SK-N-SH (cell line): ENCODE data around the gene RAD23A. TPM values are rescaled to one million over a fixed set of nuclear protein-coding genes. Genes with fewer than 3 reads are reported as not detected.

Source experiments
- CTCF ChIA-PET: fragments of 300-600, 350-600 bp; formaldehyde crosslinking; extraction: SDS; loops from one replicate; lab custom pipeline; 2021; lab: Yijun Ruan, JAX
- POLR2A ChIA-PET: fragments of 350-600 bp; sonication (Branson Sonifier 250); formaldehyde crosslinking; extraction: SDS; loops from one replicate; lab custom pipeline; 2020; ENCODE audit warnings: antibody characterized with exemption, inconsistent platforms; lab: Yijun Ruan, JAX
- DNase-seq: peaks from one replicate; pipeline ENCODE4 v3.0.0; 2012
- H2AFZ ChIP-seq: fragments of 200-600 bp; sonication (generic); 2 replicates; pipeline ENCODE4 v1.8.1; 2016; ENCODE audit warnings: antibody characterized with exemption, mild to moderate bottlenecking, low read depth
- H3F3A ChIP-seq: fragments of 200-600 bp; sonication (generic); replicated peaks from 2 replicates; pipeline ENCODE3; 2016; ENCODE audit warnings: antibody characterized with exemption, mild to moderate bottlenecking; ENCODE audit not compliant: insufficient read depth
- H3K27ac ChIP-seq, 2 experiments: fragments of 200-500 bp in 1 of 2; fragments of 200-600 bp in 1 of 2; sonication (Bioruptor generic) in 1 of 2; sonication (generic), shearing (Covaris generic) in 1 of 2; 2 replicates each; pipeline versions ENCODE4 v1.5.1 to v1.6.1; 2014 to 2016; ENCODE audit warnings: low read depth in 2 of 2, inconsistent platforms in 1 of 2, low read length in 1 of 2, mild to moderate bottlenecking in 1 of 2, mixed read lengths in 1 of 2
- H3K27me3 ChIP-seq: fragments of 200-600 bp; sonication (generic), shearing (Covaris generic); 2 replicates; pipeline ENCODE4 v1.6.1; 2016; ENCODE audit warnings: mixed run types; ENCODE audit not compliant: insufficient read depth
- H3K36me3 ChIP-seq, 2 experiments: fragments of 200-500 bp in 1 of 2; fragments of 200-600 bp in 1 of 2; sonication (Bioruptor generic) in 1 of 2; sonication (generic) in 1 of 2; replicated peaks in 1 of 2; 2 replicates each; pipeline versions ENCODE3 to v1.5.1; 2014 to 2016; ENCODE audit warnings: low read length in 1 of 2, mild to moderate bottlenecking in 1 of 2; ENCODE audit not compliant: insufficient read depth in 2 of 2, control insufficient read depth in 1 of 2
- H3K4me1 ChIP-seq, 2 experiments: fragments of 200-500 bp in 1 of 2; fragments of 200-600 bp in 1 of 2; sonication (Bioruptor generic) in 1 of 2; sonication (generic), shearing (Covaris generic) in 1 of 2; 2 replicates each; pipeline versions ENCODE4 v1.5.1 to v1.6.1; 2014 to 2016; ENCODE audit warnings: low read depth in 1 of 2, low read length in 1 of 2, mixed run types in 1 of 2; ENCODE audit not compliant: insufficient read depth in 2 of 2, control insufficient read depth in 1 of 2
- H3K4me2 ChIP-seq: fragments of 200-600 bp; sonication (generic), shearing (Covaris generic); 2 replicates; pipeline ENCODE4 v1.6.1; 2017; ENCODE audit warnings: mixed run types
- H3K4me3 ChIP-seq, 2 experiments: fragments of 200-500 bp in 1 of 2; fragments of 200-600 bp in 1 of 2; sonication (Bioruptor generic) in 1 of 2; sonication (generic), shearing (Covaris generic) in 1 of 2; 2 replicates each; pipeline versions ENCODE4 v1.5.1 to v1.8.1; 2014 to 2016; ENCODE audit warnings: low read depth in 2 of 2, inconsistent platforms in 1 of 2, low read length in 1 of 2, mild to moderate bottlenecking in 1 of 2, mixed read lengths in 1 of 2, moderate library complexity in 1 of 2
- H3K79me2 ChIP-seq: fragments of 200-600 bp; sonication (generic); 2 replicates; pipeline ENCODE4 v1.8.1; 2017; ENCODE audit warnings: mild to moderate bottlenecking; ENCODE audit not compliant: insufficient read depth
- H3K9ac ChIP-seq: fragments of 200-600 bp; sonication (generic); 2 replicates; pipeline ENCODE4 v1.6.1; 2017; ENCODE audit warnings: mixed run types
- H3K9me2 ChIP-seq: fragments of 200-600 bp; sonication (generic); 2 replicates; pipeline ENCODE4 v1.6.1; 2017; ENCODE audit warnings: mixed run types
- H3K9me3 ChIP-seq: fragments of 200-600 bp; sonication (generic); 2 replicates; pipeline ENCODE4 v1.6.1; 2017; ENCODE audit warnings: mixed run types, mild to moderate bottlenecking, moderate library complexity
- H4K20me1 ChIP-seq: fragments of 200-600 bp; sonication (generic); 2 replicates; pipeline ENCODE4 v1.6.1; 2017; ENCODE audit warnings: mild to moderate bottlenecking, mixed run types; ENCODE audit not compliant: insufficient read depth
- CHD2 ChIP-seq: fragments of 150-350 bp; IDR thresholded peaks from 2 replicates; pipeline ENCODE4 v1.6.1; 2018; ENCODE audit warnings: low read length; ENCODE audit not compliant: partially characterized antibody
- EP300 ChIP-seq, 2 experiments: IDR thresholded peaks; 2 replicates each; pipeline versions ENCODE4 v1.4.0 to v1.6.1; 2012; ENCODE audit warnings: borderline replicate concordance in 1 of 2, low read depth in 1 of 2, low read length in 1 of 2
- EZH2phosphoT487 ChIP-seq: fragments of 200-600 bp; sonication (generic); IDR thresholded peaks from 2 replicates; pipeline ENCODE4 v1.6.1; 2017; ENCODE audit warnings: low read depth, mixed run types, mild to moderate bottlenecking, antibody characterized with exemption, moderate library complexity, borderline replicate concordance
- FOSL2 ChIP-seq: IDR thresholded peaks from 2 replicates; pipeline ENCODE4 v1.4.0; 2012; ENCODE audit warnings: low read depth, mild to moderate bottlenecking, moderate library complexity, borderline replicate concordance
- FOXJ3 ChIP-seq: sonication (generic); formaldehyde crosslinking; IDR thresholded peaks from 2 replicates; pipeline ENCODE4 v1.5.1; 2020; ENCODE audit warnings: mild to moderate bottlenecking, missing genetic modification reagents
- FOXM1 ChIP-seq: IDR thresholded peaks from 2 replicates; pipeline ENCODE4 v1.4.0; 2012; ENCODE audit warnings: low read depth, mild to moderate bottlenecking
- JUND ChIP-seq: IDR thresholded peaks from 2 replicates; pipeline ENCODE4 v1.4.0; 2012
- MEF2A ChIP-seq: IDR thresholded peaks from 2 replicates; pipeline ENCODE4 v1.4.0; 2012; ENCODE audit warnings: low read depth, borderline replicate concordance
- MXI1 ChIP-seq: IDR thresholded peaks from 2 replicates; pipeline ENCODE4 v1.6.1; 2012; ENCODE audit warnings: mild to moderate bottlenecking, low read depth, low read length, improper control_type of control experiment
- NFIC ChIP-seq: IDR thresholded peaks from 2 replicates; pipeline ENCODE4 v1.4.0; 2012; ENCODE audit warnings: borderline replicate concordance
- POLR2AphosphoS5 ChIP-seq: IDR thresholded peaks from 2 replicates; pipeline ENCODE4 v1.6.1; 2012; ENCODE audit warnings: low read depth, low read length
- RAD21 ChIP-seq: IDR thresholded peaks from 2 replicates; pipeline ENCODE4 v1.6.1; 2012; ENCODE audit warnings: mild to moderate bottlenecking, low read length
- RCOR1 ChIP-seq: fragments of 150-350 bp; IDR thresholded peaks from 2 replicates; pipeline ENCODE4 v1.6.1; 2017; ENCODE audit warnings: antibody characterized with exemption, low read length
- RXRA ChIP-seq: IDR thresholded peaks from 2 replicates; pipeline ENCODE4 v1.4.0; 2012; ENCODE audit warnings: low read depth, mild to moderate bottlenecking, borderline replicate concordance
- SMC3 ChIP-seq: IDR thresholded peaks from 2 replicates; pipeline ENCODE4 v1.6.1; 2012; ENCODE audit warnings: low read depth, low read length, improper control_type of control experiment
- TCF12 ChIP-seq: IDR thresholded peaks from 2 replicates; pipeline ENCODE4 v1.4.0; 2012
- YY1 ChIP-seq: IDR thresholded peaks from 2 replicates; pipeline ENCODE4 v1.4.0; 2012; ENCODE audit warnings: low read depth, mild to moderate bottlenecking
- WGBS: methylation state at CpG from one replicate; pipeline ENCODE4 v1.1.6; 2017; ENCODE audit warnings: low lambda C conversion rate; 5-methylcytosine and 5-hydroxymethylcytosine counted together
- polyA plus RNA-seq, 3 experiments: library from polyadenylated mRNA; depleted of rRNA; stranded (reverse); fragments of >200 nt; gene quantifications; 2 replicates each; pipeline ENCODE4 v1.2.3, GENCODE V29; 2012
- TF ChIP-seq, protein P1 (sequence below): IDR thresholded peaks from 2 replicates; pipeline ENCODE4; 2012
- TF ChIP-seq, protein P2 (sequence below): IDR thresholded peaks from 2 replicates; pipeline ENCODE4 v1.4.0; 2012; ENCODE audit warnings: low read depth, borderline replicate concordance
- TF ChIP-seq, protein P3 (sequence below): fragments of 200-600 bp; sonication (generic); IDR thresholded peaks from 2 replicates; pipeline ENCODE4 v1.6.1; 2017; ENCODE audit warnings: antibody characterized with exemption, mild to moderate bottlenecking, moderate library complexity
- TF ChIP-seq, protein P4 (sequence below): fragments of 150-350 bp; IDR thresholded peaks from 2 replicates; pipeline ENCODE4 v1.6.1; 2017; ENCODE audit warnings: antibody characterized with exemption, low read length, low read depth, borderline replicate concordance

RAD23A gene
- polyA plus RNA-seq, 1 of the 3 experiments (the other 2 are of a cell fraction), result 116 TPM

DNA sequence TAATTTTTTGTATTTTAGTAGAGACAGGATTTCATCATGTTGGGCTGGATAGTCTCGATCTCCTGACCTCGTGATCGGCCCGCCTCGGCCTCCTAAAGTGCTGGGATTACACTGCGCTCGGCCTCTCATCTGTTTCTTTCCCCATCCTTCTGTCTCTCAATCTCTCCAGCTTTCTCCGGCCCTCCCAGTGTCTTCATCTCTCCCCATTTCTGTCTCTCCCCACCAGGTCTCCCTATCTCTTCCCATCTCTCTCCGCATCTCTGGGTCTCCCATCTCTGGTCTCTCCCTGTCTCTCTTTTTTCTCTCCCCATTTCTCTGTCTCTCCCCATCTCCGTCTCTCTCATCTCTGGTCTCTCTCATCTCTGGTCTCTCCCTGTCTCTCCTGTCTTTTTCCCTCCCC is 37.4 kb downstream of the RAD23A start:
- no peaks in the 10 kb centered on the region for H3K79me2 ChIP-seq
- TF ChIP-seq FOSL2 (no peak), POLR2AphosphoS5 (no peak), FOXJ3 (CRISPR knock-in tag) (no peak), EZH2phosphoT487 (no peak), YY1 (no peak)
- TF ChIP-seq, protein P1, sequence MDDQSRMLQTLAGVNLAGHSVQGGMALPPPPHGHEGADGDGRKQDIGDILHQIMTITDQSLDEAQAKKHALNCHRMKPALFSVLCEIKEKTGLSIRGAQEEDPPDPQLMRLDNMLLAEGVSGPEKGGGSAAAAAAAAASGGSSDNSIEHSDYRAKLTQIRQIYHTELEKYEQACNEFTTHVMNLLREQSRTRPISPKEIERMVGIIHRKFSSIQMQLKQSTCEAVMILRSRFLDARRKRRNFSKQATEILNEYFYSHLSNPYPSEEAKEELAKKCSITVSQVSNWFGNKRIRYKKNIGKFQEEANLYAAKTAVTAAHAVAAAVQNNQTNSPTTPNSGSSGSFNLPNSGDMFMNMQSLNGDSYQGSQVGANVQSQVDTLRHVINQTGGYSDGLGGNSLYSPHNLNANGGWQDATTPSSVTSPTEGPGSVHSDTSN, result no peak
- H3K4me1 ChIP-seq, result peaks cover 0 to 8% of the 10 kb centered on the region in 2 experiments; a peak in 1 of 4 replicates
- H3K36me3 ChIP-seq, result no peaks in the 10 kb centered on the region
- peak overlapping the region; percentile 34 to 39 for H3K4me3 ChIP-seq
- H3K27ac ChIP-seq, result peak overlapping the region in 1 of 2 experiments; percentile 2; a peak in 1 of 4 replicates
- DNase-seq, result no peak
- no peaks in the 10 kb centered on the region for H3K27me3 ChIP-seq
- H2AFZ ChIP-seq, result peak overlapping the region; percentile 83; the same call in 1 of the 2 replicates
- H3K9ac ChIP-seq, result peak overlapping the region; percentile 67
- H3K4me2 ChIP-seq, result peak overlapping the region; percentile 66
- H4K20me1 ChIP-seq, result no peaks in the 10 kb centered on the region
- POLR2A ChIA-PET, result interaction anchor here (1.0 kb wide), 3 partner anchors 75 to 78 kb away, joined by 3 to 6 read pairs (median 3); no protein-coding TSS in a partner anchor
- no peaks in the 10 kb centered on the region for H3K9me2 ChIP-seq
- 66% methylated on average over 10 of the region's 10 CpGs for WGBS
- CTCF ChIA-PET, result interaction anchor here (0.9 to 24.6 kb wide), 17 partner anchors 11 to 279 kb away, joined by 3 to 603 read pairs (median 9); partner anchors contain the start of gene NFIX
- no peaks in the 10 kb centered on the region for H3K9me3 ChIP-seq
- H3F3A ChIP-seq, result no peaks in the 10 kb centered on the region

DNA sequence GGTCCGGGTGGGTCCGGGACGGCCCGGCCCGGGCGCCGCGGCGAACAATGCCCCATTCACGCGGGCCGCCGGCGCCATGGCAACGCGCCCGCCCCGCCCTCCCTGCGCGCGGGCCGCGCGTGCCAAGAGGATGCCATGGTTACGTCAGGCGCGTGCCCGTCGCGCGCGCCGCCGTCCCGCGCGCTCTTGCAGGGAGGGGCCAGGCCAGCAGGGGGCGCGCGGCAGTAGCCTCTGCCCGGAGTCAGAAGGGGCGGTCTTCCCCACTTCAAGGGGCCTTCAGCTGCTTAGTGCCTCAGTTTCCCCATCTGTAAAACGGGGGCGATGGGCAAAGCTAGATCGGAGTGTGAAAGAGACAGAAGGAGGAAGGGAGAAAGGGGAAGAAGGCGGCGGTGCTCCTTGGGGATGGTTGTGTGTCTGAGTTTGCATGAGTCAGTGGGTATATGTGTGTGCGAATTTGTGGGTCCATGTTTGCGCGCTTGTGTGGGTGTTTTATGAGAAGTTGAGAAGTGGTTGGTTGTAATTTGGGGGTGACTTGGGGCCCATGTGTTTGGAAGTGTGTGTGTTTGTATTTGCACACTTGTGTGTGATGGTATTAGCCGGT is 38.0 kb downstream of the RAD23A start:
- CTCF ChIA-PET, result interaction anchor here (0.6 to 24.6 kb wide), 22 partner anchors 9 to 180 kb away, joined by 3 to 603 read pairs (median 7); partner anchors contain the start of gene NFIX
- Histone ChIP-seq H3K9me2 (no peaks in the 10 kb centered on the region), H3K27ac (peak overlapping the region in 1 of 2 experiments; percentile 2; a peak in 1 of 4 replicates), H4K20me1 (no peaks in the 10 kb centered on the region), H3K4me2 (peak overlapping the region; percentile 66), H3F3A (no peaks in the 10 kb centered on the region), H3K36me3 (no peaks in the 10 kb centered on the region), H3K9me3 (no peaks in the 10 kb centered on the region), H3K27me3 (no peaks in the 10 kb centered on the region), H2AFZ (peak overlapping the region; percentile 83; the same call in 1 of the 2 replicates), H3K4me1 (peaks cover 0 to 8% of the 10 kb centered on the region in 2 experiments; a peak in 1 of 4 replicates), H3K9ac (peak overlapping the region; percentile 67), H3K79me2 (no peaks in the 10 kb centered on the region), H3K4me3 (peak overlapping the region; percentile 34 to 39; a peak in 3 of 4 replicates)
- peak; percentile 98 for DNase-seq
- POLR2A ChIA-PET, result interaction anchor here (1.0 kb wide), 3 partner anchors 74 to 78 kb away, joined by 3 to 6 read pairs (median 3); no protein-coding TSS in a partner anchor
- WGBS, result 18% methylated on average over 29 of the region's 51 CpGs
- peak; percentile 96 for TF ChIP-seq SMC3
- no peak for TF ChIP-seq EZH2phosphoT487
- peak; percentile 72; the same call in 1 of the 2 replicates for TF ChIP-seq MXI1
- no peak for TF ChIP-seq RCOR1
- TF ChIP-seq MEF2A, result no peak
- TF ChIP-seq, protein P2, sequence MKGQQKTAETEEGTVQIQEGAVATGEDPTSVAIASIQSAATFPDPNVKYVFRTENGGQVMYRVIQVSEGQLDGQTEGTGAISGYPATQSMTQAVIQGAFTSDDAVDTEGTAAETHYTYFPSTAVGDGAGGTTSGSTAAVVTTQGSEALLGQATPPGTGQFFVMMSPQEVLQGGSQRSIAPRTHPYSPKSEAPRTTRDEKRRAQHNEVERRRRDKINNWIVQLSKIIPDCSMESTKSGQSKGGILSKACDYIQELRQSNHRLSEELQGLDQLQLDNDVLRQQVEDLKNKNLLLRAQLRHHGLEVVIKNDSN, result no peak
- no peak for TF ChIP-seq EP300 (IDR thresholded peaks at IDR 0.05; ENCODE audit: borderline replicate concordance in 1 of 2, low read depth in 1 of 2, low read length in 1 of 2)
- no peak for TF ChIP-seq RXRA
- TF ChIP-seq, protein P3, sequence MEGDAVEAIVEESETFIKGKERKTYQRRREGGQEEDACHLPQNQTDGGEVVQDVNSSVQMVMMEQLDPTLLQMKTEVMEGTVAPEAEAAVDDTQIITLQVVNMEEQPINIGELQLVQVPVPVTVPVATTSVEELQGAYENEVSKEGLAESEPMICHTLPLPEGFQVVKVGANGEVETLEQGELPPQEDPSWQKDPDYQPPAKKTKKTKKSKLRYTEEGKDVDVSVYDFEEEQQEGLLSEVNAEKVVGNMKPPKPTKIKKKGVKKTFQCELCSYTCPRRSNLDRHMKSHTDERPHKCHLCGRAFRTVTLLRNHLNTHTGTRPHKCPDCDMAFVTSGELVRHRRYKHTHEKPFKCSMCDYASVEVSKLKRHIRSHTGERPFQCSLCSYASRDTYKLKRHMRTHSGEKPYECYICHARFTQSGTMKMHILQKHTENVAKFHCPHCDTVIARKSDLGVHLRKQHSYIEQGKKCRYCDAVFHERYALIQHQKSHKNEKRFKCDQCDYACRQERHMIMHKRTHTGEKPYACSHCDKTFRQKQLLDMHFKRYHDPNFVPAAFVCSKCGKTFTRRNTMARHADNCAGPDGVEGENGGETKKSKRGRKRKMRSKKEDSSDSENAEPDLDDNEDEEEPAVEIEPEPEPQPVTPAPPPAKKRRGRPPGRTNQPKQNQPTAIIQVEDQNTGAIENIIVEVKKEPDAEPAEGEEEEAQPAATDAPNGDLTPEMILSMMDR, result peak; percentile 88
- TF ChIP-seq FOXM1, result no peak
- TF ChIP-seq, protein P4, sequence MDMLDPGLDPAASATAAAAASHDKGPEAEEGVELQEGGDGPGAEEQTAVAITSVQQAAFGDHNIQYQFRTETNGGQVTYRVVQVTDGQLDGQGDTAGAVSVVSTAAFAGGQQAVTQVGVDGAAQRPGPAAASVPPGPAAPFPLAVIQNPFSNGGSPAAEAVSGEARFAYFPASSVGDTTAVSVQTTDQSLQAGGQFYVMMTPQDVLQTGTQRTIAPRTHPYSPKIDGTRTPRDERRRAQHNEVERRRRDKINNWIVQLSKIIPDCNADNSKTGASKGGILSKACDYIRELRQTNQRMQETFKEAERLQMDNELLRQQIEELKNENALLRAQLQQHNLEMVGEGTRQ, result no peak
- no peak; the same call in 1 of the 2 replicates for TF ChIP-seq NFIC
- no peak for TF ChIP-seq POLR2AphosphoS5
- TF ChIP-seq TCF12, result no peak
- TF ChIP-seq RAD21, result peak; percentile 82
- no peak for TF ChIP-seq CHD2
- TF ChIP-seq, protein P1, result no peak
- TF ChIP-seq JUND, result no peak
